H4 (cell line): ENCODE measurements around the gene PCDHGB6. TPM values are rescaled to one million over a fixed set of nuclear protein-coding genes. Genes with fewer than 3 reads are reported as not detected.
"Not testable (repeated sequence)": the region's sequence is repeated elsewhere in the genome, so short reads cannot be mapped to it uniquely, and the experiment has no call there.

ENCODE experiments used
- DNase-seq: peaks from one replicate; pipeline ENCODE4 v3.0.0-alpha.2; 2015; ENCODE audit warnings: low spot score
- total RNA-seq: library from RNA; depleted of rRNA; stranded (reverse); fragments of >200 nt; shearing (Covaris generic); gene quantifications from 2 replicates; pipeline ENCODE4 v1.2.3, GENCODE V29; 2014; rRNA removed

PCDHGB6 gene
- 0.02 and 0.33 TPM in 2 replicates for total RNA-seq

DNA sequence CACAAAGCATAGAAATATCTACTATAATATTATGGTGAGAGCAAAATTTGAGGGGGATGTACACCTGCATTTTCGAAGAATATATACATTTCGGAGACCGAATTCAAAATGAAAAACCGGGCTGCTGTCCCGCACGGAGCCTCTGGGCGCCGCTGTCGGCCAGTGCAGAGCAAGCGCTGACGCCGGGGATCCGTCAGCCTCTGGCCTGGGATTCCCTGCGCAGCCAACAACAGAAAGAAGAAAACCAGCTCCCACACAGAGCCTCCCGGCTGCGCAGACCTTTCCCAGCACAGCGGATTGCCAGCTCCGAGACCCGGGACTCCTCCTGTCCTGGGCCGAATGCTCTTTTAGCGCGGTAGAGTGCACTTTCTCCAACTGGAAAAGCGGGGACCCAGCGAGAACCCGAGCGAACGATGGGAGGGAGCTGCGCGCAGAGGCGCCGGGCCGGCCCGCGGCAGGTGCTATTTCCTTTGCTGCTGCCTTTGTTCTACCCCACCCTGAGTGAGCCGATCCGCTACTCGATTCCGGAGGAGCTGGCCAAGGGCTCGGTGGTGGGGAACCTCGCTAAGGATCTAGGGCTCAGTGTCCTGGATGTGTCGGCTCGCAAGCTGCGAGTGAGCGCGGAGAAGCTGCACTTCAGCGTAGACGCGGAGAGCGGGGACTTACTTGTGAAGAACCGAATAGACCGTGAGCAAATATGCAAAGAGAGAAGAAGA, at the start of gene PCDHGB6:
Gene PCDHGB6 (plus strand): TSS at position 232 of the 716 bp plus-strand sequence. CDS start 182 bp downstream, at position 414.
- DNase-seq = not testable (repeated sequence)

DNA sequence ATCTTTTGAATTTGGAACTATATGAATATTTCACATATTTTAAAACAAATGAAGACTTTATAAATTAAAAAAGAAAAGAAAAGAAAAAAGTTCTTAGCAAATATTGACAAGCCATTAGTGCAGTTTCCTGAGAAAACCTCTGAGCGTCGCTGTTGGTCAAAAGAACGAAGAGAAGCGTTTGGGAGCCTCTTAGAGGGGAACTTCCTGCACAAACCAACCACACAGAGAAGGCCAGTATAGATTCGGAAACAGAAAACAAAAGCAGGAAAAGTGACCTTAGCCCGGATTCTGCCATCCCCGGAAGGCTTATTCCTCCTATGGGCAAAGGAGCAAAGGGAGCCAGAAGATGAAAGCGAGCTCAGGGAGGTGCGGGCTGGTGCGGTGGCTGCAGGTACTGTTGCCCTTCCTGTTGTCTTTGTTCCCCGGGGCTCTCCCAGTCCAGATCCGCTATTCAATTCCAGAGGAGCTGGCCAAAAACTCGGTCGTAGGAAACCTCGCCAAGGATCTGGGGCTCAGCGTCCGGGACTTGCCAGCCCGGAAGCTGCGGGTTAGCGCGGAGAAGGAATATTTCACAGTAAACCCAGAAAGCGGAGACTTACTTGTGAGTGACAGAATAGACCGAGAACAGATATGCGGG, 47.9 kb upstream of the PCDHGB6 start, which contains the start of gene PCDHGB2:
Gene PCDHGB2 (plus strand): TSS at position 205 of the 637 bp plus-strand sequence. CDS start 142 bp downstream, at position 347.
- no peak for DNase-seq

- no peak for DNase-seq
These were observed 47.1 kb upstream of the PCDHGB6 start for GRCh38 chr5:141360685-141361084.

DNA sequence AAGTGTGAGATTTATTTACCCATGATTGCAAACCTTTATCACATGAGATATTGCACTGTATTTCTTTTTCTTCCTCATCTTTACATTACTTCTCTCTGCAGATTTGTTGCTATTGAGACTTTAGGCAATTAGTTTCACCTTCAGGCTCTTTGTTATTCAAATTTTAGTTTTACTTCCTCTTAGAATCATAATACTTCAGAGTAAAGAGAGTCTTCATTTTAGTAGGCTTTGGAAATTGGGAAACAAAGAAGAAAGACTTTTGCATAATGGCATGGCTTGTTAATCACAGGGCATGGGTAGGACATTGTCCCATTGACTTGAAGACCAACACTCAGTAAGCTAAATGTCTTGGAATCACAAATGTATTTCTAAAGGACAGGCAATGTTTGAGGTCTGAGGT, 45.1 kb upstream of the PCDHGB6 start:
- DNase-seq = no peak

DNA sequence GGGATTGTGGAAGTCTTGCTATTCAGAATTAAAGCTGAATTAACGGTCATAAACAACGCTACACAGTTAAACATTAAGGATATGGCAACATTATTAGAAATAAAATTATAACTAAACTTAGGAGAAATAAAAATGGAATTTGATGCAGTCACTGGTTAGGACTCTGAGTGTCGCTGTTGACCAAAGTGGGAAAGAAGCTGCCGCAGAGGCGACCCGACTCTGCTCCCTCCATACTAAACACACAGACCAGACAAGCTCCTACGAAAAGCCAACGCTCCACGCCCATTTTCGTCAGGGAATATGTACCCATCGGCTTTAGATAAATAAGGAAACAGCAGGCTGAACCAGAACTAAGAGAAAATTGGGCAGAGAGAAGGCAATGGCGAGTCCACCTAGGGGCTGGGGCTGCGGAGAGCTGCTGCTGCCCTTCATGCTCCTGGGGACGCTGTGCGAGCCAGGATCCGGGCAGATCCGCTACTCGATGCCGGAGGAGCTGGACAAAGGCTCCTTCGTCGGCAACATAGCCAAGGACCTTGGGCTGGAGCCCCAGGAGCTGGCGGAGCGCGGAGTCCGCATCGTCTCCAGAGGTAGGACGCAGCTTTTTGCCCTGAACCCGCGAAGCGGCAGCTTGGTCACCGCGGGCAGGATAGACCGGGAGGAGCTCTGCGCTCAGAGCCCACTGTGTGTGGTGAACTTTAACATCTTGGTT, 43.7 kb upstream of the PCDHGB6 start, which contains the start of gene PCDHGA5:
Gene PCDHGA5 (plus strand): TSS at position 211 of the 709 bp plus-strand sequence. CDS start 169 bp downstream, at position 380.
- no peak for DNase-seq

- no peak for DNase-seq
These were observed 41.6 kb upstream of the PCDHGB6 start for GRCh38 chr5:141366016-141366896.

DNA sequence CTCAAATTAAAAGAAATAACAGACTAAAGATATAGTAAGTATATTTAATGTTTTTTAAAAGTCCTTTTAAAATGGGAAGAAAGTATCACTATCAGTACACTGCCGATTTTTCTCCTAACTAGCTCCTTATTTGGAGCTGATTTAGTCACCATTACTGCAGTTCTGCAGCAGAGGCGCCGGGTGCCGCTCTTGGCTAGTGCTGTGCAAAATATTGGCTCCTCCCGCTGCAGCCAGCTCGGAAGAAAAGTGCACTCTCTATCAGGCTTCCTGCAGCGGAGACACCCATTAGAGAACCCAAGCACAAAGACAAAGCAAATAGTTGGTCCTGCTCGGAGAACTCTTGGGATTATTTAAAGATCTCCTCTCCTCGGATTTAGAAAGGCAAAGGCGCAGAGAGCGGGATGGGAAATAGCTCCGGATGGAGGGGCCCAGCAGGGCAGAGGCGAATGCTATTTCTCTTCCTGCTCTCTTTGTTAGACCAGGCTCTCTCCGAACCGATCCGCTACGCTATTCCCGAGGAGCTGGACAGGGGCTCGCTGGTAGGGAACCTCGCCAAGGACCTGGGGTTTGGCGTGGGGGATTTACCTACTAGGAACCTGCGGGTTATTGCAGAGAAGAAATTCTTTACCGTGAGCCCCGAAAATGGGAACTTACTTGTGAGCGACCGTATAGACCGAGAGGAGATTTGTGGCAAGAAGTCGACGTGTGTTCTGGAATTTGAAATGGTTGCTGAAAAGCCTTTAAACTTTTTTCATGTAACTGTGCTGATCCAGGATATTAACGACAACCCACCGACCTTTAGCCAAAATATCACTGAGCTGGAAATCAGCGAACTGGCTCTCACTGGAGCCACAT, 37.6 kb upstream of the PCDHGB6 start, which contains the start of gene PCDHGB3:
Gene PCDHGB3 (plus strand): TSS at position 249 of the 855 bp plus-strand sequence. CDS start 153 bp downstream, at position 402.
- no peak for DNase-seq

DNA sequence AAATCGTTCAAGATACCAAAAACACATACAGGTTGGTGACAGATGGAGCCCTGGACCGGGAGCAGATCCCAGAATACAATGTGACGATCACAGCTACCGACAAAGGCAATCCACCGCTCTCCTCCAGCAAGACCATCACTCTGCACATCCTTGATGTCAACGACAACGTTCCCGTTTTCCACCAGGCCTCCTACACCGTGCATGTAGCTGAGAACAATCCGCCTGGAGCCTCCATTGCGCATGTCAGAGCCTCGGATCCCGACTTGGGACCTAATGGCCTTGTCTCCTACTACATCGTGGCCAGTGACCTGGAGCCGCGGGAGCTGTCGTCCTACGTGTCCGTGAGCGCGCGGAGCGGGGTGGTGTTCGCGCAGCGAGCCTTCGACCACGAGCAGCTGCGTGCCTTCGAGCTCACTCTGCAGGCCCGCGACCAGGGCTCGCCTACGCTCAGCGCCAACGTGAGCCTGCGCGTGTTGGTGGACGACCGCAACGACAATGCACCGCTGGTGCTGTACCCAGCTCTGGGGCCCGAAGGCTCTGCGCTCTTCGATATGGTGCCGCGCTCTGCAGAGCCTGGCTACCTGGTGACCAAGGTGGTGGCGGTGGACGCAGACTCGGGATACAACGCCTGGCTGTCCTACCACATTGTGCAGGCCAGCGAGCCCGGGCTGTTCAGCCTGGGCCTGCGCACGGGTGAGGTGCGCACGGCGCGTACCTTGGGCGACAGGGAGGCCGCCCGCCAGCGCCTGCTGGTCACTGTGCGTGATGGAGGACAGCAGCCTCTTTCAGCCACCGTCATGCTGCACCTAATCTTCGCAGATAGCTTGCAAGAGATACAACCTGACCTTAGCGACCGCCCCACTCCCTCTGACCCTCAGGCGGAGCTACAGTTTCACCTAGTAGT, 36.0 kb upstream of the PCDHGB6 start:
- DNase-seq = no peak

DNA sequence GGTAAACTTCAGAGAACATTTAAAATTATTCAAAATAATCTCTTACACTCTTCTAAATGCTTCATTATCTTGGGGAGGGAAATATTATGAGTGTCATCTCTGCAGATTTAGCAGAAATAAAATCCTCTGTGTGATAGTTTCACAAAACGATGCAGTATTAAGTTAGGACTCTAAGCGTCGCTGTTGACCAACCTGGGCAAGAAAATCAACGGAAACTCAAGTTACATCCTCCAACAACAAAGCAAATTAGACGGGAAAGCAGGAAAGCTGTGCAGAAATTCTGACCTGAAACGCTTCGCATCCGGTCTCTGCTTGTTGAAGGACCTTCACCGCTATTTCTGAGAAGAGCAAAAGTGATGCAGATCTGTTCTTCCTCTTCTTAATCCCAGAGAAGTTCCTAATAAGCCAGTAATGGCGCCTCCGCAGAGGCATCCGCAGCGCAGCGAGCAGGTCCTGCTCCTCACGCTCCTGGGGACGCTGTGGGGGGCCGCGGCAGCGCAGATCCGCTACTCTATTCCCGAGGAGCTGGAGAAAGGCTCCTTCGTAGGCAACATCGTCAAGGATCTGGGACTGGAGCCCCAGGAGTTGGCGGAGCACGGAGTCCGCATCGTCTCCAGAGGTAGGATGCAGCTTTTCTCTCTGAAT, 34.0 kb upstream of the PCDHGB6 start, which contains the start of gene PCDHGA6:
Gene PCDHGA6 (plus strand): TSS at position 219 of the 645 bp plus-strand sequence. CDS start 193 bp downstream, at position 412.
- DNase-seq = no peak

DNA sequence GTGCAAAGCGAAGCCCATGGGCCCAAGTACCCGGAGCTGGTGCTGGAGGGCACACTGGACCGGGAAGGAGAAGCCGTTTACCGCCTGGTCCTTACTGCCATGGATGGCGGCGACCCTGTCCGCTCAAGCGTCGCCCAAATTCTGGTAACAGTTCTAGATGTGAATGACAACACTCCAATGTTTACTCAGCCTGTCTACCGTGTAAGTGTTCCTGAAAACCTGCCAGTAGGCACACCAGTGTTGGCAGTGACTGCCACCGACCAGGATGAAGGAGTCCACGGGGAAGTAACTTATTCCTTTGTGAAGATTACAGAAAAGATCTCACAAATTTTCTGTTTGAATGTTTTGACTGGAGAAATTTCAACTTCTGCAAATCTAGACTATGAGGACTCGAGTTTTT, 33.2 kb upstream of the PCDHGB6 start:
- no peak for DNase-seq

DNA sequence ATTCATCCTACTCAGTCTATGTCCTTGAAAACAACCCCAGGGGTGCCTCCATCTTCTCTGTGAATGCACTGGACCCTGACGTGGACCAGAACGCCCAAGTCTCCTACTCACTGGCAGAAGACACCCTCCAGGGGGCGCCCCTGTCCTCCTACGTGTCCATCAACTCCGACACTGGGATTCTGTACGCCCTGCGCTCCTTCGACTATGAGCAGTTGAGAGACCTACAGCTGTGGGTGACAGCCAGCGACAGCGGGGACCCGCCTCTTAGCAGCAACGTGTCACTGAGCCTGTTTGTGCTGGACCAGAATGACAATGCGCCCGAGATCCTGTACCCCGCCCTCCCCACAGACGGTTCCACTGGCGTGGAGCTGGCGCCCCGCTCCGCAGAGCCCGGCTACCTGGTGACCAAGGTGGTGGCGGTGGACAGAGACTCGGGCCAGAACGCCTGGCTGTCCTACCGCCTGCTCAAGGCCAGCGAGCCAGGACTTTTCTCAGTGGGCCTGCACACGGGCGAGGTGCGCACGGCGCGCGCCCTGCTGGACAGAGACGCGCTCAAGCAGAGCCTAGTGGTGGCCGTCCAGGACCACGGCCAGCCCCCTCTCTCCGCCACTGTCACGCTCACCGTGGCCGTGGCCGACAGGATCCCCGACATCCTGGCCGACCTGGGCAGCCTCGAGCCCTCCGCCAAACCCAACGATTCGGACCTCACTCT, 32.2 kb upstream of the PCDHGB6 start:
- not testable (repeated sequence) for DNase-seq

DNA sequence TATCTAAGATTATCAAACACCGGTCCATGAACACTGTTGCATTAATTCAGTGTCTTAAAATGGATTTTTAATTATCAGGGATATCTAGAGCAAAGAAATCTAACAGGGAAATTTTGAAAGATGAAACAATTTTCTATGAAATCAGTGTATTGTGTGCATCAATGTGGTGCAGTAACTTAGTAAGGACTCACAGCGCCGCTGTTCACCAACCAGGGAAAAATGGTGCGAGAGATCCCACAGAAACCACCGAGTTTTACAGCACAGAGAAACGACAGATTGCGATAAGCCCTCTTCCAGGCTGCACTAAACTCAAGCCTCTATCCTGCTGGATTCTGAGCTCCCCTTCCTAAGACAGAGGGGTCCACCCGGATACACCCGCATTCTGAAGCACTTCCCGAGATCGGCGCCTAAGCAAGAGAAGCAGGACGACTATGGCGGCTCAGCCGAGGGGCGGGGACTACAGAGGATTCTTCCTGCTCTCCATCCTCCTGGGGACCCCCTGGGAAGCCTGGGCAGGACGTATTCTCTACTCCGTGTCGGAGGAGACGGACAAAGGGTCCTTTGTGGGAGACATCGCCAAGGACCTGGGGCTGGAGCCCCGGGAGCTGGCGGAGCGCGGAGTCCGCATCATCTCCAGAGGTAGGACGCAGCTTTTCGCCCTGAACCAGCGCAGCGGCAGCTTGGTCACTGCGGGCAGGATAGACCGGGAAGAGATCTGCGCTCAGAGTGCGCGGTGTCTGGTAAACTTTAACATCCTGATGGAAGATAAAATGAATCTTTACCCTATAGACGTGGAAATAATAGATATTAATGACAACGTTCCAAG, 25.1 kb upstream of the PCDHGB6 start, which contains the start of gene PCDHGA7:
Gene PCDHGA7 (plus strand): TSS at position 274 of the 826 bp plus-strand sequence. CDS start 158 bp downstream, at position 432.
- DNase-seq = no peak

- DNase-seq = no peak
These were observed 24.5 kb upstream of the PCDHGB6 start for GRCh38 chr5:141383345-141383744.

- no peak for DNase-seq
These were observed 23.2 kb upstream of the PCDHGB6 start for GRCh38 chr5:141384471-141385267.

GRCh38 chr5:141387557-141388311, 20.1 kb upstream of the PCDHGB6 start, which contains the start of gene PCDHGB4:
PCDHGB4 (plus strand) TSS chr5:141387698; CDS start chr5:141387885, 187 bp downstream.
- not testable (repeated sequence) for DNase-seq
